Testis (tissue), 5 donors: ENCODE measurements around the gene PEX16. TPM values are rescaled to one million over a fixed set of nuclear protein-coding genes. Genes with fewer than 3 reads are reported as not detected.
A peak's percentile ranks its signal among the peaks of the same experiment; 100 is the strongest.

Source experiments
- DNase-seq: peaks from one replicate; pipeline ENCODE4 v3.0.0-alpha.2; 2019
- H3K27ac ChIP-seq, 2 donors: fragments of 200-600 bp; sonication (generic); one replicate each; pipeline ENCODE4 v1.5.1; 2019
- H3K27me3 ChIP-seq: fragments of 200-600 bp; sonication (generic); one replicate; pipeline ENCODE4 v1.5.1; 2019
- H3K36me3 ChIP-seq: fragments of 200-600 bp; sonication (generic); one replicate; pipeline ENCODE4 v1.5.1; 2017; ENCODE audit warnings: low read depth; ENCODE audit errors: missing control alignments
- H3K4me1 ChIP-seq: fragments of 200-600 bp; sonication (generic); one replicate; pipeline ENCODE4 v1.5.1; 2019
- H3K4me3 ChIP-seq, 2 donors: fragments of 200-600 bp; sonication (generic); one replicate each; pipeline ENCODE4 v1.5.1; 2017 to 2019
- H3K9me3 ChIP-seq: fragments of 200-600 bp; sonication (generic); one replicate; pipeline ENCODE4 v1.5.1; 2017
- POLR2A ChIP-seq: fragments of 450-650 bp; IDR thresholded peaks from one replicate; pipeline ENCODE4 v1.6.1; 2017; ENCODE audit warnings: antibody characterized with exemption, mild to moderate bottlenecking, moderate library complexity
- WGBS, 2 donors: methylation state at CpG; one replicate each; pipeline ENCODE4 v1.1.5; 2018; 5-methylcytosine and 5-hydroxymethylcytosine counted together
- intact Hi-C: fragments of 100-400 bp; cut with DNase I; formaldehyde crosslinking; loops from one replicate; pipeline ENCODE4 v1.15.1; 2023; ENCODE audit warnings: low total_unique reads
- long read RNA-seq, 2 donors: transcript quantifications; one replicate each; lab custom pipeline, GENCODE V29; 2026
- polyA plus RNA-seq: library from polyadenylated mRNA; stranded (reverse); fragments of 350-450 nt; fragmentation: Illumina TruSeq; extraction: RNeasy Lipid Tissue Mini Kit (QIAGEN cat#74804); gene quantifications from one replicate; pipeline ENCODE4 v1.2.3, GENCODE V29; 2014; ENCODE audit warnings: low read depth, low replicate concordance; ENCODE audit not compliant: insufficient read depth
- total RNA-seq, 2 donors: library from RNA; depleted of rRNA; stranded (reverse); fragments of >200 nt; gene quantifications; one replicate each; pipeline ENCODE4 v1.2.3, GENCODE V29; 2016
- TF ChIP-seq, protein P1 (sequence below), 3 experiments: fragments of 450-650 bp in 2 of 3; fragments of 200-600 bp in 1 of 3; sonication (generic) in 1 of 3; IDR thresholded peaks; one replicate each; pipeline ENCODE4 v1.5.1; 2016 to 2019; ENCODE audit warnings: antibody characterized with exemption in 3 of 3, mild to moderate bottlenecking in 2 of 3, moderate library complexity in 1 of 3

PEX16 gene
- total RNA-seq (10 to 100 TPM; 40.2 to 42.0 TPM), polyA plus RNA-seq (41.4 TPM)
- long read RNA-seq, donor 1, transcript PEX16-202 (11 exons, 1,335 nt) = major isoform, 8 of 14 reads
- long read RNA-seq, donor 1, partial matches to known transcripts = 6 of 14 reads
- long read RNA-seq, donor 1, other reads (novel, unspliced or antisense) = 0 of 14 reads
- long read RNA-seq, donor 2, partial matches to known transcripts = 0 of 4 reads
- long read RNA-seq, donor 2, other reads (novel, unspliced or antisense) = 0 of 4 reads

DNA sequence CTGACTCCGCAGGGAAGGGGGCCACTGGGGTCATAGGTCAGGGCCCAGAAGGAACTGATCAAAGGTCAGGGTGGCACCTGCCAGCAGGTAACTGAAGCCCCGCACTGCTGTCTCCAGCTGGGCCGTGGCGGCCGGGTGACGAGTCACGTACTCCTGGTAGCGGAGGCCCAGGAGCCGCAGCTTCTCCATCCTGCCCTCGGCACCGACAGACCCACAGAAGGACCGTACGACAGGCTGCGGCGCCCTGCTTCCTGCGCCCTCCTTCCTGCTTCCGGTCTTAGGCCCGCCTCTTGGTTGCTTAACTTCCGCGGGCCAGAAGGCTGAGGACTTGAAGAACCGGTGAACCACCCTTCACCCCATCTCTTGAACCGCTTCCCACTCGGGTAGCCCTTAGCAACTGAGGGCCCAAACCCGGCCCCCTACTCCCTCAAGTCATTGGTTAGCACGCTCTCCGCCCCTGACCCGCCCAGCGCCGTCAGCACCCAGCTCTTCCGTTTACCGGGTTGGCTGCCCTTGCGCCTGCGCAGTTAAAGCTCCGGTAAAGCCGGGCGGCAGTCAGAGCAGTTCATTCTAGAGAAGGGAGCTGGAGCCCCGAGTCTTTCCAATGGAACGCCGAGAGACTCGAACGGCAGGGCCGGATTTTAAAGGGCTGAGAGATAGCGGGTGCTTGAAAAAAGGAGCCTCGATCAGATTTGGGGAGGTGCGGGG is at the start of gene PEX16:
TSS of gene PEX16 (minus strand) at position 255 of the 708 bp plus-strand sequence. CDS start at position 189, 66 bp downstream.
- peaks cover 22% of the 10 kb centered on the region for H3K4me1 ChIP-seq
- TF ChIP-seq, protein P1, sequence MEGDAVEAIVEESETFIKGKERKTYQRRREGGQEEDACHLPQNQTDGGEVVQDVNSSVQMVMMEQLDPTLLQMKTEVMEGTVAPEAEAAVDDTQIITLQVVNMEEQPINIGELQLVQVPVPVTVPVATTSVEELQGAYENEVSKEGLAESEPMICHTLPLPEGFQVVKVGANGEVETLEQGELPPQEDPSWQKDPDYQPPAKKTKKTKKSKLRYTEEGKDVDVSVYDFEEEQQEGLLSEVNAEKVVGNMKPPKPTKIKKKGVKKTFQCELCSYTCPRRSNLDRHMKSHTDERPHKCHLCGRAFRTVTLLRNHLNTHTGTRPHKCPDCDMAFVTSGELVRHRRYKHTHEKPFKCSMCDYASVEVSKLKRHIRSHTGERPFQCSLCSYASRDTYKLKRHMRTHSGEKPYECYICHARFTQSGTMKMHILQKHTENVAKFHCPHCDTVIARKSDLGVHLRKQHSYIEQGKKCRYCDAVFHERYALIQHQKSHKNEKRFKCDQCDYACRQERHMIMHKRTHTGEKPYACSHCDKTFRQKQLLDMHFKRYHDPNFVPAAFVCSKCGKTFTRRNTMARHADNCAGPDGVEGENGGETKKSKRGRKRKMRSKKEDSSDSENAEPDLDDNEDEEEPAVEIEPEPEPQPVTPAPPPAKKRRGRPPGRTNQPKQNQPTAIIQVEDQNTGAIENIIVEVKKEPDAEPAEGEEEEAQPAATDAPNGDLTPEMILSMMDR (IDR thresholded peaks at IDR 0.05) = peak in 1 of 3 experiments; percentile 16
- no peak for TF ChIP-seq POLR2A
- H3K4me3 ChIP-seq = peak within 1 kb of the TSS; percentile 72 to 88
- no peaks in the 10 kb centered on the region for H3K36me3 ChIP-seq
- peak; percentile 96 for DNase-seq
- intact Hi-C loops = no loop called here
- H3K27ac ChIP-seq = peak within 1 kb of the TSS; percentile 69 to 85
- WGBS, 2 donors = 1% methylated on average over 27 to 44 of the region's 45 CpGs
- no peaks in the 10 kb centered on the region for H3K9me3 ChIP-seq
- no peaks in the 10 kb centered on the region for H3K27me3 ChIP-seq

DNA sequence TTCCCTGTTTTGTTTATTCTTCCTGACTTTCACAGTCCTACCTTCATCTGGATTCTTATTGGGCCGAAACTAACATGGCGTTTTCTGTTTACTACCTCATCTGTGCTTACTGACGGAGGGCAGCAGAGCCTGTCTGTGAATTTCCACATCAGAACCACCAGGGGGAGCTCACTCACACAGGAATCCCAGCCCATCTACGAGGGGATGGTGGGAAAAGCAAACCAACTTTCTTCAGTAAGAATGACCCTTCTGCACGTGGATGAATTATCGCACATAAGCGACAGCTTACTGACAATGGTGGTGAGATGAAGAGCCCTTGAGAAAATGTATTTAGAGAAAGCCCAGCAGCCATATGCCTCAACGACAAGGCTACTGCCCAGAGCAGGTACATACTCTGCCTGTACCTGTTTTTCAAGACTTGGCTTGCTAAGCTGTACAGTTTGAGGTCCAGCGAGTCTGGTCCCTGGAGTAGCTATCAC is 47.3 kb upstream of the PEX16 start:
- H3K27me3 ChIP-seq = no peaks in the 10 kb centered on the region
- H3K9me3 ChIP-seq = no peaks in the 10 kb centered on the region
- H3K4me1 ChIP-seq = no peaks in the 10 kb centered on the region
- no peaks in the 10 kb centered on the region for H3K36me3 ChIP-seq
- no peak overlapping the region for H3K4me3 ChIP-seq
- DNase-seq = peak; percentile 72
- intact Hi-C loops = no loop called here
- 23 to 38% methylated on average over 9 of the region's 9 CpGs for WGBS, 2 donors
- peak overlapping the region in 1 of 2 donors; percentile 5 for H3K27ac ChIP-seq
- TF ChIP-seq POLR2A = no peak
- TF ChIP-seq, protein P1 (IDR thresholded peaks at IDR 0.05) = peak; percentile 83 to 92 (median 87)

- H3K27ac ChIP-seq = no peak overlapping the region
Measured at GRCh38 chr11:45961751-45962240, 44.1 kb upstream of the PEX16 start.

GRCh38 chr11:45960387-45961095 is 42.9 kb upstream of the PEX16 start:
- no peak overlapping the region for H3K27ac ChIP-seq
- intact Hi-C loops = no loop called here
- no peaks in the 10 kb centered on the region for H3K9me3 ChIP-seq
- no peak for DNase-seq
- no peaks in the 10 kb centered on the region for H3K27me3 ChIP-seq
- H3K36me3 ChIP-seq = no peaks in the 10 kb centered on the region
- H3K4me3 ChIP-seq = no peak overlapping the region
- 72 to 74% methylated on average over 4 of the region's 4 CpGs for WGBS, 2 donors
- TF ChIP-seq, protein P1 (IDR thresholded peaks at IDR 0.05) = no peak
- TF ChIP-seq POLR2A = no peak
- no peaks in the 10 kb centered on the region for H3K4me1 ChIP-seq

More at GRCh38 chr11:45961751-45962240, 44.1 kb upstream of the PEX16 start:
- DNase-seq = no peak
- no peaks in the 10 kb centered on the region for H3K4me1 ChIP-seq
- H3K27me3 ChIP-seq = no peaks in the 10 kb centered on the region
- no peak overlapping the region for H3K4me3 ChIP-seq
- WGBS, 2 donors = 79 to 82% methylated on average over 7 of the region's 7 CpGs
- TF ChIP-seq, protein P1 (IDR thresholded peaks at IDR 0.05) = no peak
- no peak for TF ChIP-seq POLR2A
- intact Hi-C loops = no loop called here
- no peaks in the 10 kb centered on the region for H3K9me3 ChIP-seq
- H3K36me3 ChIP-seq = no peaks in the 10 kb centered on the region
